HG02571 (cell line): Measurements from ENCODE around the gene NT5DC1.
"Not testable (repeated sequence)": the region's sequence is repeated elsewhere in the genome, so short reads cannot be mapped to it uniquely, and the experiment has no call there.

Source experiments
- ATAC-seq: cut with Tn5 transposase; IDR thresholded peaks from one replicate; pipeline ENCODE4 v1.9.1; 2021; ENCODE audit warnings: mild to moderate bottlenecking, moderate library complexity; ENCODE audit not compliant: unreplicated experiment

NT5DC1 gene

DNA sequence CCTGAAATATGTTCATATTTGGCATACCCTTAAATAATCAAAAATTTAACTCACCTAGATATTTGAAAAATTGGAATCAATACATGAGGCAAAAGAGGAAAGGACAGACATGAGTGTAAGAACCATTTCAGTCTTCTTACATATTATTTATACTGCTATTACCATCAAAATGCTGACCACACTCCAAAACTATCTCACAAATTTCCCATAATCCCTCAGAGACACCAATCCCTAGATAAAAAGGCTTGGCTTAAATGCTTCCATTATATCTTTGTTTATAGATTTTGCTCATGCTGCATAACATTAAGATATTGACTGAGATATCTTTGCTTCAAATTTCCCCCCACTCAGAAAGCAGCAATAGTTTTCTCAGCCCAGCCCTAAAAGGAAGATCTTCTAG, 11.7 kb upstream of the NT5DC1 start:
- ATAC-seq = no peak

DNA sequence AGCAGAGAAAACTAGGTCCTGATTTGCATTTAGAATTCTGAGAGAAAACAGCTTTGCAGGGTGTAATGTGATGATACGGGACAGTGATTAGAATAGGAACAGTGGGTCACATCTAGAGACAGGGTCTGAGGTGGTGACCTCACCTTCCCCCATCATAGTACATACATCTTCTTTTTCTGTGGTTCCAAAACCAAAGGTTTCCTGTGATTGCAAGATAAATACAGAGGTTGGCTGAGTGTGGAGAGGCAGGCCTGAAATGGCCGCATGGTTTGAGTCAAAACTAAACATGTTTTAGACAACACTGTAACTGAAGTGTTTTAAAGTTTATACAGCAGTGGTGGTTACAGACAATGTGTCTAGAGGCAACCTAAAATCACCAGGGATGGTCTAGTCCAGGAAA, 10.4 kb upstream of the NT5DC1 start:
- ATAC-seq = no peak

DNA sequence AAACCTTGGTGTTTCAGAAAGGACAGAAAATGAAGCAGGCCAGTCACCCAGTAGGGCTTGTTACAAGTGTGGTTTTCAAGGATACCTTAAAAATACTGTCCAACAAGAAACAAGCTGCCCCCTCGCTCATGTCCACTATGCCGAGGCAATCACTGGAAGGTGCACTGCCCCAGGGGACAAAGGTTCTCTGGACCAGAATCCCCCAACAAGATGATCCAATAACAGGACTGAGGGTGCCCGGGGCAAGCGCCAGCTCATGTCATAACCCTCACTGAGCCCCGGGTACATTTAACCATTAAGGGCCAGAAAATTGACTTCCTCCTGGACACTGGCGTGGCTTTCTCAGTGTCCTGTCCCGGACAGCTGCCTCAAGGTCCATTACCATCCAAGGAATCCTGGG, 6.6 kb upstream of the NT5DC1 start:
- ATAC-seq = no peak

DNA sequence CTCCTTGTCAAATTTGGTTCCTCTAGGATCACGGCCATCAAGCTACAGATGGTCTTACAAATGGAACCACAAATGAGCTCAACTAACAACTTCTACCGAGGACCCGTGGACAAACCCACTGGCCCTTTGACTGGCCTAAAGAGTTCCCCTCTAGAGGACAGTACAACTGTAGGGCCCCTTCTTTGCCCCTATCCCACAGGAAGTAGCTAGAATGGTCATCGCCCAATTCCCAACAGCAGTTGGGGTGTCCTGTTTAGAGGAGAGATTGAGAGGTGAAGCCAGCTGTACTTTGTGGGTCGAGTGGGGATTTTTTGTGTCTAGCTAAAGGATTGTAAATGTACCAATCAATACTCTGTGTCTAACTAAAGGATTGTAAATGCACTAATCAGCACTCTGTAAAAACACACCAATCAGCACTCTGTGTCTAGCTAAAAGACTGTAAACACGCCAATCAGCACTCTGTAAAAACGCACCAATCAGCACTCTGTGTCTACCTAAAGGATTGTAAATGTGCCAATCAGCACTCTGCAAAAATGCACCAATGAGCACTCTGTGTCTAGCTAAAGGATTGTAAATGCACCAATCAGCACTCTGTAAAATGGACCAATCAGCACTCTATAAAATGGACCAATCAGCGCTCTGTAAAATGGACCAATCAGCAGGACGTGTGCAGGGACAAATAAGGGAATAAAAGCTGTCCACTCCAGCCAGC, 4.4 kb upstream of the NT5DC1 start:
- ATAC-seq = not testable (repeated sequence)

DNA sequence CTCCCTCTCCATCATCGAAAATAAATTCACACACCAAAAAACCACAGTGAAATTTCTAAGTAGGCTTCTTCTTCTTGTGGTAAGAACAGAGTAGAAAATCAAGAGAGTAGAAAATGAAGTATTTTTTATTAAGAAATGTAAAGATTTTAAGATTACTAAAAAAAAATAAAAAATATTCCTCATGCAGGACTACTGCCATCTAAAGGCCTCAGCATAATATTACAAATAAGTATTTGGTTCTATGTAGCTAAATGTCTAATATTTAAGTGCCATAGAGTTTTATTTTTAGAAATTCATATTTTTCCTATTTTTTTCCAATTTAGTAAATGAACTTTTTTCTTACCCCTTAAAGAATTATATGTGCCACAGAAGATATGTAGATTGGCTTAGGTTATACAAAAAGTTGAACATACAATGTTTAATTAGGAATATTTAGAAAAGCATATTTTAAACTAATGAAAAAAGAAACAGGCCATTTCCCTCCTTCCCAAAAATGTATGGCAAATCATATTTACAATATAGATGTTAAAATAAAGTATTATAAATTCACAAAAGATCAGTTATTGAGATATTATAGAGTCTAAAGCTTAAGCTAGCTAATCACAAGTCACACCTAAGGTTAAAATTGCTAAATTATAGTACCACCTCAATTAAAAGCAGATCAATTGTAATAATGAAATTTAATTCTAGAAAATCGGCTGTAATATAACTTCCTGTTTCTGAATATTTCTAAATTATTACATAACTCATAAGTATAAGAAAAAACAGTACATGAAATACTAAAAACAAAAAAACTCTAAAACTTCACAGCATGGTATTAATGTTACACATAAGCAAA, 3.5 kb upstream of the NT5DC1 start:
- ATAC-seq = no peak

DNA sequence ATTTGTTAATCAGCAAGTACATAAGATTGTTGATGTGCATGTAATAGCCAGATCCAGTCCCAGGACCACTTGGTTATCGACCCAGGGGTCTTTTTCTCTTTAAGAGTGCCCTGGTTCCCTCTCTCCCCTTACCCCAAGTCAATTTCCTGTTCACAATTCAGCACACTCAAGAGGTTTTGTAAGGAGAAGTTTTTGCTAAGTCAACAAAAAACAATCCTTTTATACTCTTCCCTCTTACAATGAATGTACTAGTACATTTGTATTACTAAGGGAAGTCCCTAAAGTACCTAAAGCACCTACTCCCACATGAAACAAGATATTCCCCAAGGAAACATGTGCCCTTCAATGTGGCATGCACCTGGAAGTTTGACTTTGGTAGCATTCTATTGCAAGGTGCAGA, 1.6 kb upstream of the NT5DC1 start:
- ATAC-seq = no peak

- no peak for ATAC-seq
Observed at GRCh38 chr6:116101302-116101718, 657 bp downstream of the NT5DC1 start.

DNA sequence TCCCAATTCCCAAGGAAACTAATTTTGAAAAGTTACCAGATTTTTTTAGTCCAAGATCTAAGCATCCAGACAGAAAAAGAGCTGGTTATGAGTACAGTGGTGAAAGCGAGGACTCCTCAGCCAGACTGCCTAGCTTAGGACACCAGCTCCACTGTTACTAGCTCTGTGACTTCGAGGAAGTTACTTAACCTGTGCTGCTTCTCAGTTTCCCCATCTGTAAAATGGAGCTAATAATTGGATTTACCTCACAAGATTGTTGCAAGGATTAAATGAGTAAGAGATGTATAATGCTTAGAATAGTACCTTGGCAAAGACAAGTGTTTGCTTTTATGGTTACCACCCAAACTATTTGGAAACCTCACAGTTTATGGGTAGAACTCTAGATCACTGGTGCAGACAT, 1.1 kb downstream of the NT5DC1 start:
- no peak for ATAC-seq

DNA sequence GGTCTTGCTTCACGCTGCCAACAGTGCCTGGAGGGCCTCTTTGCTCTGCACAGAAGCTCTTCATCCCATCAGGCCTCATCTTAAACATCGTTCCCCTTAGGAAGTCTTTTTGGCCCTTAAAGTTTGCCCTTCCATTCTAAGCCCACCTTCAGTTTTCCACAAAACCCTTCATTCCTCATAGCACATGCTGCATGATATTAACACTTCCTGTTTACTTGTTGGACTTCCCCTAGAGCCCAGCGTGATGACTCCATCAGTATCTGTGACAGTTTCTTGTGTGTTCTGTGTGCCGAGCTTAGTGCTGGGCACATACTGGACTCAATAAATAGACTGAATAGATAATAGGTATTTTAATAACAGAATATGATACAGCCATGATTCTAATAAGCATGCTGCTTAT, 2.2 kb downstream of the NT5DC1 start:
- no peak for ATAC-seq

GRCh38 chr6:116104636-116105035, 4.0 kb downstream of the NT5DC1 start:
- no peak for ATAC-seq

DNA sequence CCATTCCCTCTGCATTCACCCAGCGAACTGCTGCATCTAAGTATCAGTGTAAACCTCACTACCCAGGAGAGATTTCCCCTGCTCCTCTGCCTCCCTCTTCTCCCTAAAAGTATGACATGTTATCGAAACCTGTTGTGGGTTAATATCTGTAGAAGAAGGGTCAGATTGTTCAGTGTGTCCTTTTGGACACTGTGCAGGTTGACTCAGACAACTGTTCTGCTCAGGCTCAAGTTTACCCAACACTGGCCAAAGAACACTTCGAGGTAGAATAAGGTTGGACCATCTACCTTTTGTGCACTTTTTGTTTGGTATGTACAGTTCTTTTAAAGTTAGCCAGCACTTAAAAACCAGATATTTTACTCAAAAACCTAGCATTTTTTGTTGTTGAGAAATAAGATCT, 4.6 kb downstream of the NT5DC1 start:
- no peak for ATAC-seq

DNA sequence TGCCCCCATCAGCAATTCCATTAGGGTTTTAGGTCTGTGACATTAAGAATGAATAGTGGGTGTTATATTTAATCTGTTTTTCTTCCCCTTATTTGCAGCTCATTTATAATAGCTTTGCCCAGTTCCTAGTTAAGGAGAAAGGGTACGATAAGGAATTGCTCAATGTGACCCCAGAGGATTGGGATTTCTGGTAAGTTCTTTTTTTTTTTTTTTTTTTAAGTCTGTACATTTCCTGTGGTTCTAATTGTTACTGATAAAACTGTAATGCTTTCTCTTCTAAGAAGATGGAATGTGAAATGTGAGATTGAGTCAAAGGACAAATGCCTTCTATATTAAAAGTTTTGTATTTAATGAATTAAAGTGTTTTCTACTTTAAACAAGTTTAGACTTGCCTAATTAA, 5.5 kb downstream of the NT5DC1 start:
- no peak for ATAC-seq

DNA sequence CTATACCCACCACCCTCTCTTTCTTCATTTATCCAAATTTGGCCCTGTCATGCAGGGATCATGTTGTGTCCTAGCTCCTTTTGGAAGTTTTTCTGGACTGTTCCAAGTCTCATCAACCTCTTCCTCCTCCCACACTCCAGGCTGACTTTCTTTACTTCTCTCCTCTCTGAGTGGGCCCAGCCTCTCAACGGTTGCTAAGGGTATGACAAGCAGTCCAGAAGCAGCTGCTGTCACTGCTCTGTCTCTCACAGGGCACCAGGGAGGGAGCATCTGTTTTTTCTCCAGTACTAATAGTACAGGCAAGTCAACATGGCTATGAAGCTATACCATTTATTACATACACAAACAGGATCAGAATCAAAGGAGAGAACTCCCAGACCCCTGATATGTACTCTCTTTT, 8.2 kb downstream of the NT5DC1 start:
- no peak for ATAC-seq

DNA sequence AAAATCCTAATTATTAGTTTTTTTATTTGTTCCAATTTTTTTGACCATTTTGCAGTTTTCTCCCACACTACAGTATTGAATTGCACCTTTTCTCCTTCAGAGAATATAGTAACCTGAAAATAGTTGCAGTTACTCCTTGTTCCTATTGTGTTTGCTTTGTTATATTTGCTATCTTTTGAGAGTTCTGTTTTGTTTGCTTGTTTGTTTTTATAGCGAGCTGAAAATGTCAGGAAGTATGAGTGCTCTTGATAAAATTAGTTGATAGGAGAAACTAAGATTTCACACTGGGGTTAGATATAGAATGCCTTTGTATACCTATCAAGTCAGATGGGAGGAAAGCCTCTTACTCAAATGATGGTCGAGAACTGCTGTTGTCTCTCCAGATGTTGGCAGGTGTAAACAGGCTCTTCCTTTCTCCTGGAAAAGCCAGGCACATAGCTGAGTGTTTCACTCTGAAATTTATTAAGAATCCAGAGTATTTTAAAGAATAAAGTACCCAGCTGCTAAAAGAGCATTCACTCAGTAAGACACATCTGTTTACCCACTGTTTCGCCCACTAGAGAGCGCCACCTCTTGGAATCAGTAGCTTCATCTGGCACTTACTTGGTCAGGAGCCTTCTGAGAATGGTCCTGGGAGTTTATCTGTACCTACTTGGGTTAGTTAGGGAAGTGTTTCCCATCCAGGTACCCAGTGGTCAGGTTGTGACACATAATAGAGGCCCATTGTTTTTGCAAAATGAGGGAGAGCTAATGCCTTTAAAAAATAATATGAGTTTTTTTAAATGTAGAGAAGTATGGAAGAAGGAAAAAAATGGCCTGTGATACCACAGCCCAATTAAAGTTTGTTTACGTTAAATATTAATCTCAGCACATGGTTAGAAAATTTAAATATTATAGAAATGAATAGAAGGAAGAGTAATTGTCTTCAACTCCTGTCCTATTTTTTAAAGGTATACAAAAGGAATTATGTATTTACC, 11.2 kb downstream of the NT5DC1 start:
- peak; percentile 74 for ATAC-seq

DNA sequence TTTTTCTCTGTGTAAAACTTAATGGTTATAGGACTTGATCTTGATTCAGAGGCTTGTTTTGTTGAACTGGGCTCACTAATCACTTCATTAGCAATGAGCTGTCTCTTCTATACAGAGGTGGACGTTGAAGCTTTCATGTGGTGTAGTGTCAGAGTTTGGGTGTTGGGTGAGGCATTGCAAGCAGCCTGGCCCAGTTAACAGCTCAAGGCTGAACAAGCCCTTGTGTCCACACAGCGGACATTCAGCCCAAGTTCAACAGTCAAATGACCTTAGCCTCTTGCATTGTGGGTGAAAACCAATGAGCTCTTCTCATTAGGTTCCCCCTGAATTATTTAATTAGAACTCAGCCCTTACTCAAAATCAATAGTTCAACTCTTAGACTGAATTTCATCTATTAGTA, 12.7 kb downstream of the NT5DC1 start:
- ATAC-seq = no peak

DNA sequence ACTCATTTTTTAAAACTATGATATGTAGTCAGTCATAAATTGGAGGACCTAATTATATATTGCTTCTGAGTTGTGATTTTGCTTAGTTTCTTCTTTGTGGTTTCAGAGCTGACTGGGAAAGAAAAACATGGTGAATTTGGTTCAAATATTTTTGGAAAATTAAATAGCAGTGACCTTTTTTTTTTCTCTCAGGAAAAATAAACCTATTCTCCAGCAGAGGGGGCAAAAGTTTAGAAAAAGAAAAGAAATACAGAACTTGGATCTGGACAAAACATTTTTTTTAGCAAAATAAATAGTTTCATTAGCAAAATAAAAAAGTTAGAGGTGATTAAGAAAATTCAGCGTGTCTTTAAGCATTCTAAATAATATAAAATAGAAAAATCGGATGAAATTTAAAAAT, 15.1 kb downstream of the NT5DC1 start:
- no peak for ATAC-seq

DNA sequence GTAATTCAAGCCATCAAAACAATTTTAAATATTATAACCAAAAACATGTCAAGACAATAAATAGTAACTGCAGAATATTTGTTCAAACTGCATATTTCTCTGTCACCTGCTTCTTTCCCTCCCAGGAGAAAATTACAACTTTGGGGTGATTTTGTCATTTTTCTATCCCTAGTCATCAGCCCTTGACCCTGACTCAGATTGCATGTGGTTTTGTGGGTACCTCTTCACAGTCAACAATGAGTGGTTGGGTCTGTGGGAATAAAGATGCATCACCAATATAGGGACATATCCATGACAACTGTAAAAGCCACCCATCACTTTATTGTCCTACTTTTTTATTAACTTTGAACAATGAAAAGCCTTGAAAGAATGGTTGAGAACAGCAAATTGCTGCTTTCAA, 18.0 kb downstream of the NT5DC1 start:
- no peak for ATAC-seq

DNA sequence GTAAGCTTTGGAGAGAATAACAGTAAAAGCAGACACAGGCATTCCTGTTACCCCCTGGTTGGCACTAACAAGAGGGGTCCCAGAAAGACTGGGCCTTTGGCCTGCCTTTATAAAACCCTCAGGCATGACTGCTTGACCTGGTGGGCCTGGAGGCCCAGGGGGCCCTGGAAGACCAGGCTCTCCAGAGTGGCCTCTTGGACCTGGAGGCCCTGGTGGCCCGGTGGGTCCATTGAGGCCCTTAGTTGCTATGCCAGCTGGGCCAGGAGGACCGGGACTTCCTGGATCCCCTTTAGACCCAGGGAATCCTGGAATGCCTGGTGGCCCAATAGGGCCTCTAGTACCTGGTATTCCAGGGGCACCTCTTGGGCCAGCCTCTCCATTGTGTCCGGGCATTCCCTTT, 19.8 kb downstream of the NT5DC1 start:
- no peak for ATAC-seq

- no peak for ATAC-seq
Observed at GRCh38 chr6:116126032-116126431, 25.4 kb downstream of the NT5DC1 start, which contains the start of gene COL10A1. TSS of gene COL10A1 (minus strand) at chr6:116126132. CDS start at chr6:116125492, 640 bp downstream.

GRCh38 chr6:116127771-116128493, 27.3 kb downstream of the NT5DC1 start:
- ATAC-seq = no peak
